GM21515 (cell line): Measurements from ENCODE around the gene RNF39.
"Not testable (repeated sequence)": the region's sequence is repeated elsewhere in the genome, so short reads cannot be mapped to it uniquely, and the experiment has no call there.

Experiments used
- ATAC-seq: cut with Tn5 transposase; IDR thresholded peaks from one replicate; pipeline ENCODE4 v1.9.1; 2021; ENCODE audit not compliant: unreplicated experiment

RNF39 gene

GRCh38 chr6:30075094-30075789 lies at the start of gene RNF39:
Gene RNF39 (minus strand): TSS chr6:30075769. CDS start chr6:30075585, 184 bp downstream.
- ATAC-seq: no peak

GRCh38 chr6:30122515-30122914 lies 46.9 kb upstream of the RNF39 start:
- ATAC-seq: no peak

- no peak for ATAC-seq
These were observed 46.1 kb upstream of the RNF39 start for GRCh38 chr6:30121446-30122366.

- not testable (repeated sequence) for ATAC-seq
These were observed 43.1 kb upstream of the RNF39 start for GRCh38 chr6:30118691-30119090.

- no peak for ATAC-seq
These were observed 41.2 kb upstream of the RNF39 start for GRCh38 chr6:30116724-30117123.

GRCh38 chr6:30113841-30114240 lies 38.3 kb upstream of the RNF39 start:
- ATAC-seq: no peak

- no peak for ATAC-seq
These were observed 37.6 kb upstream of the RNF39 start, which contains the start of gene TRIM31 for GRCh38 chr6:30113003-30113759. Gene TRIM31 (minus strand): TSS chr6:30113090. CDS start chr6:30112805, 285 bp downstream.

- no peak for ATAC-seq
These were observed 36.9 kb upstream of the RNF39 start for GRCh38 chr6:30112402-30112994.

GRCh38 chr6:30111266-30111856 lies 35.8 kb upstream of the RNF39 start:
- no peak for ATAC-seq

GRCh38 chr6:30104661-30105060 lies 29.1 kb upstream of the RNF39 start:
- no peak for ATAC-seq

- no peak for ATAC-seq
These were observed 28.3 kb upstream of the RNF39 start for GRCh38 chr6:30103872-30104179.

- ATAC-seq: peak; percentile 66
These were observed 27.7 kb upstream of the RNF39 start for GRCh38 chr6:30102970-30103871.

- ATAC-seq: no peak
These were observed 26.9 kb upstream of the RNF39 start for GRCh38 chr6:30102414-30102969.

GRCh38 chr6:30101444-30102413 lies 26.2 kb upstream of the RNF39 start:
- ATAC-seq: peak; percentile 65

GRCh38 chr6:30100585-30101443 lies 25.2 kb upstream of the RNF39 start:
- ATAC-seq: no peak

- ATAC-seq: no peak
These were observed 24.6 kb upstream of the RNF39 start for GRCh38 chr6:30100154-30100553.
